OCI-LY1 (cell line): ENCODE results near the gene PSMA2.

Experiments
- H2AFZ ChIP-seq: fragments of 200-600 bp; sonication (generic), shearing (Covaris generic); 2 replicates; pipeline ENCODE4 v1.6.0; 2014; ENCODE audit warnings: antibody characterized with exemption, mild to moderate bottlenecking, low read length
- H3F3A ChIP-seq: fragments of 200-600 bp; sonication (generic), shearing (Covaris generic); 2 replicates; pipeline ENCODE4 v1.6.0; 2014; ENCODE audit warnings: mild to moderate bottlenecking, antibody characterized with exemption, low read length, moderate library complexity; ENCODE audit not compliant: insufficient read depth
- H3K27ac ChIP-seq: fragments of 200-600 bp; sonication (generic); 2 replicates; pipeline ENCODE4 v1.5.1; 2014; ENCODE audit warnings: low read length, mixed run types, mild to moderate bottlenecking, low read depth; ENCODE audit not compliant: poor library complexity, severe bottlenecking
- H3K27me3 ChIP-seq: fragments of 200-600 bp; sonication (generic); 2 replicates; pipeline ENCODE4 v1.6.0; 2014; ENCODE audit warnings: antibody characterized with exemption, mild to moderate bottlenecking, low read length, moderate library complexity; ENCODE audit not compliant: insufficient read depth
- H3K36me3 ChIP-seq: fragments of 200-600 bp; sonication (generic); 2 replicates; pipeline ENCODE4 v1.6.1; 2014; ENCODE audit warnings: mild to moderate bottlenecking, antibody characterized with exemption, low read length, moderate library complexity, mixed read lengths; ENCODE audit not compliant: insufficient read depth
- H3K4me1 ChIP-seq: fragments of 200-600 bp; sonication (generic); 2 replicates; pipeline ENCODE4 v1.5.1; 2014; ENCODE audit warnings: mild to moderate bottlenecking, low read length, moderate library complexity; ENCODE audit not compliant: insufficient read depth, severe bottlenecking
- H3K4me2 ChIP-seq: fragments of 200-600 bp; sonication (generic), shearing (Covaris generic); 2 replicates; pipeline ENCODE4 v1.6.1; 2014; ENCODE audit warnings: low read length
- H3K4me3 ChIP-seq: fragments of 200-600 bp; sonication (generic); 2 replicates; pipeline ENCODE4 v1.5.1; 2014; ENCODE audit warnings: low read length, low read depth, mild to moderate bottlenecking, mixed read lengths; ENCODE audit not compliant: poor library complexity, severe bottlenecking
- H3K79me2 ChIP-seq: fragments of 200-600 bp; shearing (Covaris generic); 2 replicates; pipeline ENCODE4 v1.6.1; 2016; ENCODE audit warnings: mixed run types, low read length, mixed read lengths; ENCODE audit not compliant: insufficient read depth
- H3K9ac ChIP-seq: fragments of 200-600 bp; sonication (generic), shearing (Covaris generic); 2 replicates; pipeline ENCODE4 v1.6.1; 2014; ENCODE audit warnings: mild to moderate bottlenecking, low read length, mixed read lengths
- H3K9me2 ChIP-seq: fragments of 200-600 bp; sonication (generic), shearing (Covaris generic); 2 replicates; pipeline ENCODE4 v1.6.1; 2014; ENCODE audit warnings: low read depth, mild to moderate bottlenecking, low read length, mixed read lengths
- H3K9me3 ChIP-seq: fragments of 200-600 bp; shearing (Covaris generic); 2 replicates; pipeline ENCODE4 v1.6.1; 2014; ENCODE audit warnings: low read length, mixed read lengths
- H4K20me1 ChIP-seq: fragments of 200-600 bp; sonication (generic), shearing (Covaris generic); 2 replicates; pipeline ENCODE4 v1.6.0; 2016; ENCODE audit warnings: mild to moderate bottlenecking, low read length; ENCODE audit not compliant: insufficient read depth
- EZH2 ChIP-seq: fragments of 200-600 bp; sonication (generic), shearing (Covaris generic); IDR thresholded peaks from 2 replicates; pipeline ENCODE4 v1.8.0; 2017; ENCODE audit warnings: borderline replicate concordance, mixed run types, mild to moderate bottlenecking, antibody characterized with exemption, low read length, moderate library complexity, mixed read lengths
- TF ChIP-seq, protein P1 (sequence below): fragments of 200-600 bp; sonication (generic), shearing (Covaris generic); IDR thresholded peaks from 2 replicates; pipeline ENCODE4 v1.5.1; 2017; ENCODE audit warnings: mild to moderate bottlenecking, antibody characterized with exemption, low read length, moderate library complexity, mixed read lengths

The PSMA2 gene

DNA sequence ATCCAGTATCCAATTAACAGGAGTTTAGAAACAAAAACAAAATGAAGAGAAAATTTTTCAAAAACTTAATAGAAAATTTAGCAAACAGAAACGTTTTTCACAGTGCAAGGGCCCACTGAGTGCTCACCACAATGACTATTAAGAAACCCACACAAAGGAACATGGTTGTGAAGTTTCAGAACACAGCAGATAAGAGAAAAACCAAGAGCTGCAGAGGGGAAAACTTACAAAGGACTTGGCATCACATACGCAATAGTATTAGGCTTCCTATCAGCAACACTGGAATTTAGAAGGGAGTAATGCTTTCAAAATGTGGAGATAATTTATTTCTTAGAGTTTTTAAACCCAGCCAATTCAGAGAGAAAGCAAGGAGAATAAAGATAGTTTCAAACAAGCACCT, 18.4 kb downstream of the PSMA2 start:
- Histone ChIP-seq H4K20me1 (no peaks in the 10 kb centered on the region), H2AFZ (no peak overlapping the region), H3K4me3 (no peak overlapping the region), H3K9me3 (no peaks in the 10 kb centered on the region), H3K79me2 (no peaks in the 10 kb centered on the region), H3K9ac (no peak overlapping the region), H3K27me3 (no peaks in the 10 kb centered on the region), H3K4me1 (peaks cover 17% of the 10 kb centered on the region), H3K4me2 (no peak overlapping the region), H3K9me2 (no peaks in the 10 kb centered on the region), H3K36me3 (peaks cover 44% of the 10 kb centered on the region), H3F3A (peaks cover 12% of the 10 kb centered on the region; the same call in 1 of the 2 replicates), H3K27ac (no peak overlapping the region)
- TF ChIP-seq, protein P1, sequence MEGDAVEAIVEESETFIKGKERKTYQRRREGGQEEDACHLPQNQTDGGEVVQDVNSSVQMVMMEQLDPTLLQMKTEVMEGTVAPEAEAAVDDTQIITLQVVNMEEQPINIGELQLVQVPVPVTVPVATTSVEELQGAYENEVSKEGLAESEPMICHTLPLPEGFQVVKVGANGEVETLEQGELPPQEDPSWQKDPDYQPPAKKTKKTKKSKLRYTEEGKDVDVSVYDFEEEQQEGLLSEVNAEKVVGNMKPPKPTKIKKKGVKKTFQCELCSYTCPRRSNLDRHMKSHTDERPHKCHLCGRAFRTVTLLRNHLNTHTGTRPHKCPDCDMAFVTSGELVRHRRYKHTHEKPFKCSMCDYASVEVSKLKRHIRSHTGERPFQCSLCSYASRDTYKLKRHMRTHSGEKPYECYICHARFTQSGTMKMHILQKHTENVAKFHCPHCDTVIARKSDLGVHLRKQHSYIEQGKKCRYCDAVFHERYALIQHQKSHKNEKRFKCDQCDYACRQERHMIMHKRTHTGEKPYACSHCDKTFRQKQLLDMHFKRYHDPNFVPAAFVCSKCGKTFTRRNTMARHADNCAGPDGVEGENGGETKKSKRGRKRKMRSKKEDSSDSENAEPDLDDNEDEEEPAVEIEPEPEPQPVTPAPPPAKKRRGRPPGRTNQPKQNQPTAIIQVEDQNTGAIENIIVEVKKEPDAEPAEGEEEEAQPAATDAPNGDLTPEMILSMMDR: no peak
- TF ChIP-seq EZH2: no peak

GRCh38 chr7:42911454-42912447, 20.2 kb downstream of the PSMA2 start, which contains the start of gene C7orf25:
Gene C7orf25, minus strand, starts transcription at chr7:42912070. Its CDS starts 1,170 bp downstream, at chr7:42910900.
- peaks cover 12% of the 10 kb centered on the region; the same call in 1 of the 2 replicates for H3F3A ChIP-seq
- peak within 1 kb of the TSS; percentile 87 for H3K4me2 ChIP-seq
- no peaks in the 10 kb centered on the region for H3K9me2 ChIP-seq
- H3K27me3 ChIP-seq: no peaks in the 10 kb centered on the region
- H3K4me1 ChIP-seq: peaks cover 17% of the 10 kb centered on the region
- H2AFZ ChIP-seq: peak within 1 kb of the TSS; percentile 72
- H3K79me2 ChIP-seq: no peaks in the 10 kb centered on the region
- no peaks in the 10 kb centered on the region for H4K20me1 ChIP-seq
- H3K9me3 ChIP-seq: no peaks in the 10 kb centered on the region
- peak within 1 kb of the TSS; percentile 15 for H3K27ac ChIP-seq
- no peak for TF ChIP-seq EZH2
- TF ChIP-seq, protein P1: peak; percentile 23; the same call in 1 of the 2 replicates
- peak within 1 kb of the TSS; percentile 82 for H3K4me3 ChIP-seq
- H3K36me3 ChIP-seq: peaks cover 31% of the 10 kb centered on the region
- peak within 1 kb of the TSS; percentile 85 for H3K9ac ChIP-seq

DNA sequence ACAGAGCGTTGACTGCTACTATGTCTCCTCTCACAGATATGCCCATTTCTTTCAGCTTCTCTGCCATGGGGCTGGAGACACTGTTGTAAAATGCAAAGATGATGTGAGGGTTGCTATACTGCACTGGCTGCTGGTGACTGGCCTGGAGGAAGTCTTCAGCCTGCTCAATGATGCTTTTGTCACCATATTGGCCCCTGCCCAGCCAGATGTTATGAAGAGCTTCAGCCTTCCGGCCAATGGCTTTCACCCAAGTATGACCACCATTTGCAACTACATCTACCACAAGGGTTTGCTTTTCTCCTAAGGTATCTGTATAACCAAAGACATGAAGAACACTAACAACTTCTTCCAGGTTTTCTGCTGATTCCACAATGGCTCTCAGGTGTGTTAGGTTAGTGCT, 21.7 kb downstream of the PSMA2 start:
- Histone ChIP-seq H3K27ac (no peak overlapping the region), H3K9ac (no peak overlapping the region), H3K9me2 (no peaks in the 10 kb centered on the region), H3K4me2 (0 out of 2 replicates have a peak overlapping the region, but pooled peaks have one; percentile 87), H3K27me3 (no peaks in the 10 kb centered on the region), H3K4me1 (peaks cover 17% of the 10 kb centered on the region), H3K4me3 (no peak overlapping the region), H2AFZ (no peak overlapping the region), H3K9me3 (no peaks in the 10 kb centered on the region), H3K36me3 (peaks cover 16% of the 10 kb centered on the region), H3F3A (peaks cover 12% of the 10 kb centered on the region; the same call in 1 of the 2 replicates), H3K79me2 (no peaks in the 10 kb centered on the region), H4K20me1 (no peaks in the 10 kb centered on the region)
- TF ChIP-seq EZH2: no peak
- TF ChIP-seq, protein P1: no peak
